Peyer's patch (tissue), 4 donors: ENCODE data around the gene CTCFL.

Experiments
- CTCF ChIP-seq, 6 experiments: fragments of 450-650 bp in 4 of 6; fragments of 200-600 bp in 2 of 6; sonication (generic) in 1 of 6; IDR thresholded peaks; one replicate each; pipeline ENCODE4 v1.5.1; 2017 to 2019; ENCODE audit warnings: antibody characterized with exemption in 6 of 6, mild to moderate bottlenecking in 3 of 6, moderate library complexity in 1 of 6
- POLR2A ChIP-seq, 2 donors: fragments of 450-650 bp; IDR thresholded peaks; one replicate each; pipeline ENCODE4 v1.5.1; 2017; ENCODE audit warnings: antibody characterized with exemption in 2 of 2, mild to moderate bottlenecking in 2 of 2, moderate library complexity in 2 of 2

GRCh38 chr20:57493091-57493615 lies 31.8 kb downstream of the CTCFL start:
- no peak for TF ChIP-seq CTCF (IDR thresholded peaks at IDR 0.05)
- TF ChIP-seq POLR2A (IDR thresholded peaks at IDR 0.05): no peak
